HEK293 (cell line): Measurements from ENCODE around the gene THRSP.

Experiments
- SP2 ChIP-seq: fragments of 450-650 bp; formaldehyde crosslinking; IDR thresholded peaks from 2 replicates; pipeline ENCODE4 v1.5.1; 2016; ENCODE audit warnings: missing biosample characterization, missing genetic modification characterization
- ZIC2 ChIP-seq: fragments of 450-650 bp; formaldehyde crosslinking; IDR thresholded peaks from 2 replicates; pipeline ENCODE4 v1.5.1; 2016; ENCODE audit warnings: missing biosample characterization, missing genetic modification characterization
- ZNF10 ChIP-seq: fragments of 450-650 bp; formaldehyde crosslinking; IDR thresholded peaks from 2 replicates; pipeline ENCODE4 v1.5.1; 2017; ENCODE audit warnings: missing biosample characterization, missing genetic modification characterization
- ZNF16 ChIP-seq: fragments of 450-650 bp; formaldehyde crosslinking; IDR thresholded peaks from 2 replicates; pipeline ENCODE4 v1.5.1; 2016; ENCODE audit warnings: low read depth, missing biosample characterization, missing genetic modification characterization
- ZNF184 ChIP-seq: fragments of 450-650 bp; IDR thresholded peaks from 2 replicates; pipeline ENCODE4 v1.5.1; 2018; ENCODE audit warnings: missing biosample characterization, mild to moderate bottlenecking, missing genetic modification characterization
- ZNF548 ChIP-seq: fragments of 450-650 bp; formaldehyde crosslinking; IDR thresholded peaks from 2 replicates; pipeline ENCODE4 v1.5.1; 2016; ENCODE audit warnings: missing biosample characterization, missing genetic modification characterization
- TF ChIP-seq, protein P1 (sequence below): fragments of 450-650 bp; formaldehyde crosslinking; conservative IDR thresholded peaks from 2 replicates; pipeline ENCODE4 v1.5.1; 2016; ENCODE audit warnings: low read depth, missing biosample characterization, missing genetic modification characterization

The THRSP gene

DNA sequence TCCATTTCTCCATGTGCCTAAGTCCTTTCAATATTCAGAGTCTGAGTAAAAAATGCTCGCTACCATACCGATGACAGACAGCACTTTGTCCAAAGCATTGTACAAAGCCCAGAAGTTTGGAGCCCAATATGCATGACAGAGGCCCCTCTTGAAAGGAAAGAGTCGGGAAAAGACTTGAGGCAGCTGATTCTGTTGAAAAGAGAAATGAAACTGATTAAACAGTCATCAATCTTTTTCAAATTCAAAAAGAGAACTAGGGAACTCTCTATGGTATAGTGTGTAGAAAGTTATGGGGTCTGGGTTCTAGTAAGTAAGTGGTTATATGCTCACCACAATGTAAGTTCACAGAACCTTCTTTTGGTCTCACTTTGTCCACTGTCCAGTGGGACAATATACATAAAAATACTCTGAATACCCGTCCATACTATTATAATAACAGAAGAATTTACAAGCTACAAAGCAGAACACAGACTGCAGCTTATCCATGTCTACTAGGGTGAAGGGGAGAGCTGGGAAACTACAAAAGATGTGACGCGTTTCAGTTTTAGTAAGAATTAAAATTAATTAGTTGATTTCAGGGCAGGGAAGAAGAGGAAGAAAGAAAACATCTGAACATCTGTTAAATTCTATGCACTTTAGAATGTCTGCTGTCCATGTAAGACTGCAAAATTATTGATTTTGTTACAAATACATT is 49.1 kb downstream of the THRSP start (continued):
- TF ChIP-seq, protein P1, sequence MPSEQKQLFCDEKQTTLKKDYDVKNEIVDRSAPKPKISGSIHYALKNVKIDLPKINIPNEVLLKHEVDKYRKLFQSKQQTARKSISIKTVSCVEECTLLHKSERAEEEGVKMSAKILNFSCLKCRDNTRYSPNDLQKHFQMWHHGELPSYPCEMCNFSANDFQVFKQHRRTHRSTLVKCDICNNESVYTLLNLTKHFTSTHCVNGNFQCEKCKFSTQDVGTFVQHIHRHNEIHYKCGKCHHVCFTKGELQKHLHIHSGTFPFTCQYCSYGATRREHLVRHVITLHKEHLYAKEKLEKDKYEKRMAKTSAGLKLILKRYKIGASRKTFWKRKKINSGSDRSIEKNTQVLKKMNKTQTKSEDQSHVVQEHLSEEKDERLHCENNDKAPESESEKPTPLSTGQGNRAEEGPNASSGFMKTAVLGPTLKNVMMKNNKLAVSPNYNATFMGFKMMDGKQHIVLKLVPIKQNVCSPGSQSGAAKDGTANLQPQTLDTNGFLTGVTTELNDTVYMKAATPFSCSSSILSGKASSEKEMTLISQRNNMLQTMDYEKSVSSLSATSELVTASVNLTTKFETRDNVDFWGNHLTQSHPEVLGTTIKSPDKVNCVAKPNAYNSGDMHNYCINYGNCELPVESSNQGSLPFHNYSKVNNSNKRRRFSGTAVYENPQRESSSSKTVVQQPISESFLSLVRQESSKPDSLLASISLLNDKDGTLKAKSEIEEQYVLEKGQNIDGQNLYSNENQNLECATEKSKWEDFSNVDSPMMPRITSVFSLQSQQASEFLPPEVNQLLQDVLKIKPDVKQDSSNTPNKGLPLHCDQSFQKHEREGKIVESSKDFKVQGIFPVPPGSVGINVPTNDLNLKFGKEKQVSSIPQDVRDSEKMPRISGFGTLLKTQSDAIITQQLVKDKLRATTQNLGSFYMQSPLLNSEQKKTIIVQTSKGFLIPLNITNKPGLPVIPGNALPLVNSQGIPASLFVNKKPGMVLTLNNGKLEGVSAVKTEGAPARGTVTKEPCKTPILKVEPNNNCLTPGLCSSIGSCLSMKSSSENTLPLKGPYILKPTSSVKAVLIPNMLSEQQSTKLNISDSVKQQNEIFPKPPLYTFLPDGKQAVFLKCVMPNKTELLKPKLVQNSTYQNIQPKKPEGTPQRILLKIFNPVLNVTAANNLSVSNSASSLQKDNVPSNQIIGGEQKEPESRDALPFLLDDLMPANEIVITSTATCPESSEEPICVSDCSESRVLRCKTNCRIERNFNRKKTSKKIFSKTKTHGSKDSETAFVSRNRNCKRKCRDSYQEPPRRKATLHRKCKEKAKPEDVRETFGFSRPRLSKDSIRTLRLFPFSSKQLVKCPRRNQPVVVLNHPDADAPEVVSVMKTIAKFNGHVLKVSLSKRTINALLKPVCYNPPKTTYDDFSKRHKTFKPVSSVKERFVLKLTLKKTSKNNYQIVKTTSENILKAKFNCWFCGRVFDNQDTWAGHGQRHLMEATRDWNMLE (tag by site-specific recombination) = no peak
- TF ChIP-seq ZIC2 (tag by site-specific recombination) (no peak), SP2 (tag by site-specific recombination) (no peak), ZNF10 (tag by site-specific recombination) (no peak), ZNF548 (tag by site-specific recombination) (no peak), ZNF184 (tag by site-specific recombination) (no peak), ZNF16 (tag by site-specific recombination) (no peak)
